DND-41 (cell line): ENCODE measurements around the gene OPRD1.

Experiments
- CTCF ChIP-seq: IDR thresholded peaks from 2 replicates; pipeline ENCODE4 v1.5.1; 2012; ENCODE audit warnings: borderline replicate concordance, low read length, moderate library complexity, mild to moderate bottlenecking; ENCODE audit not compliant: poor library complexity, severe bottlenecking; ENCODE audit errors: extremely low read depth
- EZH2 ChIP-seq: IDR thresholded peaks from 3 replicates; pipeline ENCODE4 v1.6.1; 2012; ENCODE audit warnings: borderline replicate concordance, low read depth, mild to moderate bottlenecking, moderate library complexity, low read length, inconsistent platforms; ENCODE audit not compliant: severe bottlenecking

DNA sequence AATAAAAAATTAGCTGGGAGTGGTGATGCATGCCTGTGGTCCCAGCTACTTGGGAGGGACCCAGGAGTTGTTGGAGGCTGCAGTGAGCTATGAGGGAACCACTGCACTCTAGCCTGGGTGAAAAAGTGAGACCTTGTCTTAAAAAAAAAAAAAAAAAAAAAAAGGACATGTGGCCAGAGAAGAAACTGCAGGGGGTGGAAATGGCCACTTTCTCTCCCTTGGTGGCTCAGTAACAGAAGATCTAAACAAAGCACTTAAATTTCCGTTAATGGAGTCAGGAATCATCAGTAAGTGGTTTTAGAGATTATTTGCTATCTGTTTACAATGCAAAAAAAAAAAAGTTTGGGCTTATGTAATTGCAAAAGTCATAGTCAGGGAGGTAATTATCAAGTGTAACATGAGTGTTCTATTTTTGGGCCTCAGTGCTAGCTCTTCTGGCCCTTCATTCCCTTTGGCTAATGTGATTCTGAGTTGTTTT lies 19.3 kb upstream of the OPRD1 start:
- TF ChIP-seq EZH2 (no peak), CTCF (no peak)
